Kidney epithelial cell (primary cell): ENCODE data around the gene NEMF. TPM values are rescaled to one million over a fixed set of nuclear protein-coding genes. Genes with fewer than 3 reads are reported as not detected.
"Not testable (repeated sequence)": the region's sequence is repeated elsewhere in the genome, so short reads cannot be mapped to it uniquely, and the experiment has no call there.

Source experiments
- DNase-seq: peaks from one replicate; pipeline ENCODE4 v3.0.0-alpha.2; 2010; ENCODE audit warnings: low read depth
- H3K27me3 ChIP-seq: 2 replicates; pipeline ENCODE4 v1.6.0; 2011; ENCODE audit warnings: low read length; ENCODE audit not compliant: control insufficient read depth, insufficient read depth
- H3K36me3 ChIP-seq: 2 replicates; pipeline ENCODE4 v1.5.1; 2011; ENCODE audit warnings: low read length; ENCODE audit not compliant: control insufficient read depth, insufficient read depth
- H3K4me3 ChIP-seq: 2 replicates; pipeline ENCODE4 v1.5.1; 2011; ENCODE audit warnings: low read depth, mild to moderate bottlenecking, control low read depth, low read length
- CTCF ChIP-seq: IDR thresholded peaks from 2 replicates; pipeline ENCODE4 v1.5.1; 2011; ENCODE audit warnings: mild to moderate bottlenecking, moderate library complexity, low read length, control low read depth, inconsistent platforms; ENCODE audit not compliant: insufficient read depth, poor library complexity, severe bottlenecking
- total RNA-seq: library from RNA; depleted of rRNA; stranded (reverse); fragments of >200 nt; gene quantifications from 2 replicates; pipeline ENCODE4 v1.2.3, GENCODE V29; 2015

Gene NEMF
- total RNA-seq: 34.3 and 61.5 TPM in 2 replicates

GRCh38 chr14:49852301-49853157 lies at the start of gene NEMF:
Gene NEMF, minus strand, starts transcription at chr14:49852788. Its CDS starts 35 bp downstream, at chr14:49852753.
- DNase-seq: peak; percentile 47
- Histone ChIP-seq H3K4me3 (peak within 1 kb of the TSS; percentile 100), H3K36me3 (no peaks in the 10 kb centered on the region), H3K27me3 (no peaks in the 10 kb centered on the region)
- peak; percentile 81 for TF ChIP-seq CTCF

GRCh38 chr14:49900973-49901372 lies 48.4 kb upstream of the NEMF start:
- DNase-seq: no peak
- Histone ChIP-seq H3K27me3 (no peaks in the 10 kb centered on the region), H3K4me3 (no peak overlapping the region), H3K36me3 (no peaks in the 10 kb centered on the region)
- no peak for TF ChIP-seq CTCF

GRCh38 chr14:49898485-49898884 lies 45.9 kb upstream of the NEMF start:
- Histone ChIP-seq H3K4me3 (no peak overlapping the region), H3K36me3 (no peaks in the 10 kb centered on the region), H3K27me3 (no peaks in the 10 kb centered on the region)
- TF ChIP-seq CTCF: no peak
- DNase-seq: no peak

- Histone ChIP-seq H3K36me3 (no peaks in the 10 kb centered on the region), H3K27me3 (no peaks in the 10 kb centered on the region), H3K4me3 (no peak overlapping the region)
- DNase-seq: no peak
- no peak for TF ChIP-seq CTCF
Observed at GRCh38 chr14:49897965-49898364, 45.4 kb upstream of the NEMF start.

GRCh38 chr14:49897414-49897813 lies 44.8 kb upstream of the NEMF start:
- no peak for TF ChIP-seq CTCF
- Histone ChIP-seq H3K27me3 (no peaks in the 10 kb centered on the region), H3K4me3 (no peak overlapping the region), H3K36me3 (no peaks in the 10 kb centered on the region)
- DNase-seq: no peak

GRCh38 chr14:49896966-49897365 lies 44.4 kb upstream of the NEMF start:
- no peaks in the 10 kb centered on the region for H3K36me3 ChIP-seq
- no peak for TF ChIP-seq CTCF
- no peak for DNase-seq
- H3K27me3 ChIP-seq: no peaks in the 10 kb centered on the region
- peak overlapping the region; percentile 30 for H3K4me3 ChIP-seq

- H3K36me3 ChIP-seq, H3K27me3 ChIP-seq, DNase-seq: not testable (repeated sequence)
- peak overlapping the region; percentile 94 for H3K4me3 ChIP-seq
Observed at GRCh38 chr14:49896272-49896671, 43.7 kb upstream of the NEMF start.
